ENCODE measurements around the gene ZBTB22.

DNA sequence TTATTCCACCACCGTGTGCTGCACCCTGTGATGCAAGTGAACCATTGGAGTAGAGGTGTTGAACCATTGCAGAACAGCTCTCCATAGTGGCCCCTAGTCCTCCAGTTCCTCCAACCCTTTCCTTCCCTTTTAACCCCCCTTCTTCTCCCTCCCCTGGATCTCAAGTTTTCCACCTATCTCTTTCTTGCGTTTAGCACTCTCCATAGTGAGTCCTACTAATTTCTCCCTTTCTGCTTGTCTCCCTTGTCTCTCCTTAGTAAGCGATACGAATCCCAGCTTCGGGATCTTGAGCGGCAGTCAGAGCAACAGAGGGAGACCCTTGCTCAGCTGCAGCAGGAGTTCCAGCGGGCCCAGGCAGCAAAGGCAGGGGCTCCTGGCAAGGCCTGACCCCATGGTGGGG is 27.1 kb downstream of the ZBTB22 start:
- TF ChIP-seq, protein P1, sequence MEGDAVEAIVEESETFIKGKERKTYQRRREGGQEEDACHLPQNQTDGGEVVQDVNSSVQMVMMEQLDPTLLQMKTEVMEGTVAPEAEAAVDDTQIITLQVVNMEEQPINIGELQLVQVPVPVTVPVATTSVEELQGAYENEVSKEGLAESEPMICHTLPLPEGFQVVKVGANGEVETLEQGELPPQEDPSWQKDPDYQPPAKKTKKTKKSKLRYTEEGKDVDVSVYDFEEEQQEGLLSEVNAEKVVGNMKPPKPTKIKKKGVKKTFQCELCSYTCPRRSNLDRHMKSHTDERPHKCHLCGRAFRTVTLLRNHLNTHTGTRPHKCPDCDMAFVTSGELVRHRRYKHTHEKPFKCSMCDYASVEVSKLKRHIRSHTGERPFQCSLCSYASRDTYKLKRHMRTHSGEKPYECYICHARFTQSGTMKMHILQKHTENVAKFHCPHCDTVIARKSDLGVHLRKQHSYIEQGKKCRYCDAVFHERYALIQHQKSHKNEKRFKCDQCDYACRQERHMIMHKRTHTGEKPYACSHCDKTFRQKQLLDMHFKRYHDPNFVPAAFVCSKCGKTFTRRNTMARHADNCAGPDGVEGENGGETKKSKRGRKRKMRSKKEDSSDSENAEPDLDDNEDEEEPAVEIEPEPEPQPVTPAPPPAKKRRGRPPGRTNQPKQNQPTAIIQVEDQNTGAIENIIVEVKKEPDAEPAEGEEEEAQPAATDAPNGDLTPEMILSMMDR (conservative IDR thresholded peaks at IDR 0.05; ENCODE audit: low read length): no peak
- no peak for TF ChIP-seq EZH2phosphoT487 (IDR thresholded peaks at IDR 0.05; ENCODE audit: borderline replicate concordance)

Data from Loucy (cell line).